GM11168 (cell line): ENCODE measurements around the gene CA5A.
"Not testable (repeated sequence)": the region's sequence is repeated elsewhere in the genome, so short reads cannot be mapped to it uniquely, and the experiment has no call there.

Experiments used
- in situ Hi-C: fragments of 300-500 bp; cut with MboI; formaldehyde crosslinking; loops from one replicate; pipeline ENCODE4 v1.12.0; 2022; ENCODE audit warnings: low sequenced_read_pairs; ENCODE audit not compliant: unreplicated experiment

Gene CA5A

GRCh38 chr16:87900489-87900888, 35.8 kb downstream of the CA5A start:
- in situ Hi-C loops: not testable (repeated sequence)

- in situ Hi-C loops: no loop called here
These were observed 38.5 kb downstream of the CA5A start for GRCh38 chr16:87897521-87898505.

GRCh38 chr16:87896924-87897520, 39.3 kb downstream of the CA5A start:
- in situ Hi-C loops: not testable (repeated sequence)

- in situ Hi-C loops: not testable (repeated sequence)
These were observed 40.0 kb downstream of the CA5A start for GRCh38 chr16:87896176-87896890.

GRCh38 chr16:87895641-87896141, 40.6 kb downstream of the CA5A start:
- in situ Hi-C loops: no loop called here

- in situ Hi-C loops: not testable (repeated sequence)
These were observed 42.3 kb downstream of the CA5A start for GRCh38 chr16:87894005-87894404.

GRCh38 chr16:87891764-87892163, 44.6 kb downstream of the CA5A start:
- in situ Hi-C loops: no loop called here

GRCh38 chr16:87889762-87890161, 46.6 kb downstream of the CA5A start:
- in situ Hi-C loops: not testable (repeated sequence)

- in situ Hi-C loops: not testable (repeated sequence)
These were observed 48.0 kb downstream of the CA5A start for GRCh38 chr16:87888346-87888745.

GRCh38 chr16:87887931-87888330, 48.4 kb downstream of the CA5A start:
- in situ Hi-C loops: not testable (repeated sequence)

- in situ Hi-C loops: not testable (repeated sequence)
These were observed 50.9 kb downstream of the CA5A start for GRCh38 chr16:87885371-87885967.

GRCh38 chr16:87882436-87883019, 53.8 kb downstream of the CA5A start:
- in situ Hi-C loops: no loop called here

- in situ Hi-C loops: no loop called here
These were observed 54.8 kb downstream of the CA5A start for GRCh38 chr16:87881324-87882200.

- in situ Hi-C loops: no loop called here
These were observed 56.1 kb downstream of the CA5A start for GRCh38 chr16:87880117-87880696.

GRCh38 chr16:87879411-87880013, 56.8 kb downstream of the CA5A start:
- in situ Hi-C loops: not testable (repeated sequence)

- in situ Hi-C loops: no loop called here
These were observed 57.6 kb downstream of the CA5A start for GRCh38 chr16:87878704-87879103.

GRCh38 chr16:87877942-87878507, 58.3 kb downstream of the CA5A start:
- in situ Hi-C loops: no loop called here
